ENCODE data around the gene NPAT.

Gene NPAT

DNA sequence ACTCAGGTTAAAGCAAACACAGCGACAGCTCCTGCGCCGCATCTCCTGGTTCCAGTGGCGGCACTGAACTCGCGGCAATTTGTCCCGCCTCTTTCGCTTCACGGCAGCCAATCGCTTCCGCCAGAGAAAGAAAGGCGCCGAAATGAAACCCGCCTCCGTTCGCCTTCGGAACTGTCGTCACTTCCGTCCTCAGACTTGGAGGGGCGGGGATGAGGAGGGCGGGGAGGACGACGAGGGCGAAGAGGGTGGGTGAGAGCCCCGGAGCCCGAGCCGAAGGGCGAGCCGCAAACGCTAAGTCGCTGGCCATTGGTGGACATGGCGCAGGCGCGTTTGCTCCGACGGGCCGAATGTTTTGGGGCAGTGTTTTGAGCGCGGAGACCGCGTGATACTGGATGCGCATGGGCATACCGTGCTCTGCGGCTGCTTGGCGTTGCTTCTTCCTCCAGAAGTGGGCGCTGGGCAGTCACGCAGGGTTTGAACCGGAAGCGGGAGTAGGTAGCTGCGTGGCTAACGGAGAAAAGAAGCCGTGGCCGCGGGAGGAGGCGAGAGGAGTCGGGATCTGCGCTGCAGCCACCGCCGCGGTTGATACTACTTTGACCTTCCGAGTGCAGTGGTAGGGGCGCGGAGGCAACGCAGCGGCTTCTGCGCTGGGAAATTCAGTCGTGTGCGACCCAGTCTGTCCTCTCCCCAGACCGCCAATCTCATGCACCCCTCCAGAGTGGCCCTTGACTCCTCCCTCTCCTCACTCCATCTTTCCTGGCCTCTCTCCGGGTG lies at the start of gene NPAT, which contains the start of gene ATM:
TSS of gene NPAT (minus strand) at position 65 of the 774 bp plus-strand sequence. CDS start 102 bp downstream, outside the sequence.
TSS of gene ATM (plus strand) at position 494 of the 774 bp plus-strand sequence. CDS start 4,558 bp downstream, outside the sequence.
- peak; percentile 95 for DNase-seq

DNA sequence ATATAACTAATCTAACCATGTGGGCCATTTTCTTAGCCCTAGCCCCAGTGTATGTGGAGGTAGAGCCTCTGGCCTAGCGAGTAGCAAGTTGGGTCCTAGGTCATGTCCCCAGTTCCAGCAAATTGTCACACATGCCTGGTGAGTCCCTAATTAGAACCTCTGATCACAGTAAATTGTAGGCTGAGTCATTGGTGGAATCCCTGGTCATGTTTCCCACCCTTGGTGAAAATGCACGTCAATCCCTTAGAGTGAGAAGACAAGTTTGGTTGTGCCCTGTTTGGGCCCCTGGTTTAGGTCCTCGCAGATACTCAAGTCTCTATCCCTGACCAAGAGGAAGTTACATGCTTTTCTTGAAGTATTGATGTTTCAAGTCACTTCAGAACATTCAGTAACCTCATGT lies 47.1 kb upstream of the NPAT start:
- no peak for DNase-seq

DNA sequence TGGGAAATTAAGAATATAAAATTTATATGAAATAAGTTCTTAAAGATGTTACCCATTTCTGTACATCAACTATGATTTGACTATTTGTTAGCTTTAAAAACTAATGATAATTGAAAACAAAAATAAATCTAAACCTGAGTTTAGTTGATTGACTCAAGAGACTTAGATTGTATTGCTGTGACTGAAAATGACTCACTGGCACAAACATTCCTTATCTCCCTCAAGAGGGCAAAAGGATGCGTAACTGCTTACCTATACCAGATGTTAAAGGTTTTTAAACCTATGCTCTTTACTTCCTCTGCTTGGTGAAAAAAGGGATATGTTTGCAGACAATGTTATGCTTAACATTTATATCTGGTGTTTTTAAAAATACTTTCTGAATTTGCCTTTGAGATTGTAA lies 30.7 kb upstream of the NPAT start:
- no peak for DNase-seq

DNA sequence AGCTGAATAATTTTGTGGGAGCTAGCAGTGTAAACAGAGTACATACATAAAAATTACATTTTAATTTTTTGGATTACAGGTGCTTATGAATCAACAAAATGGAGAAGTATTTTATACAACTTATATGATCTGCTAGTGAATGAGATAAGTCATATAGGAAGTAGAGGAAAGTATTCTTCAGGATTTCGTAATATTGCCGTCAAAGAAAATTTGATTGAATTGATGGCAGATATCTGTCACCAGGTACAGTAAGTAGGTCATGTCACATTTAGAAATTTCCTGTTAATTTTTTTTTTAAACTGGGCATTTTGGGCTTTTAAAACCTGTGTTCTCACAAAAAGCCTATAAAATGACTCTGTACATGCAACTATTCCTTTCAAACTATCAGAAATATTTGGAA lies 24.4 kb upstream of the NPAT start:
- no peak for DNase-seq

DNA sequence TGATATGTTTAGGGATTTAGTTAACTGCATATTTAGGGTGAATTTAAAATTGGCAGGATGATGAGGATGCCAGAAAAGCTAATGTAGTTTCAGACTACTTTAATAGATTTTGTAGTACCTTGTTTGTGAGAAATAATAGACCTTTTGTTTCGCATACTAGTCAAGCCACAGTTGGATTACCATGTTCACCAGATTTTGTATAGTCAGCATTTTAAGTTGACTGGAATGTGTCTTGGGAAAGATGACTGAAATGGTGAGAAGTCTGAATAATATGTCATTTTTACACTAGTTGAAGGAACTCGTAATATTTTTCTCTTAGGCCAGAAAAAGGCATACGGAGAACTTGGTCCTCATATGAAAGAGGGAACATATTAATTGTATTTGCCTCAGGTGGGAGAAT lies 23.9 kb upstream of the NPAT start:
- DNase-seq = no peak

DNA sequence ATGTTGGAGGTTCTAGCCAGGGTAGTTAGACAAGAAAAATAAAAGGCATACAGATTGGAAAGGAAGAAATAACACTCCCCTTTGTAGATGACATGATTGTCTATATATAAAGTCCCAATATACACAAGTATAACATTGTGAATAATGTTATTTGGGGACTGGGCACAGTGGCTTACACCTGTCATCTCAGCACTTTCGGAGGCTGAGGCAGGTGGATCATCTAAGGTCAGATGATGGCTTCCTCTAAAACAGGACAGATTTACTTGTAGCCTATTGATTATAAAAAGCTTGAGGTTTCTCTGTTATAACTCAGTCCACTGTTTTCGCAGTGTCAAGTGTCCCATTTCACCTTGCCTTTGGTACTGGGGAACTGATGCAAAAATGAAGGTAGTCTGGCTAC lies 20.0 kb upstream of the NPAT start:
- DNase-seq = no peak

DNA sequence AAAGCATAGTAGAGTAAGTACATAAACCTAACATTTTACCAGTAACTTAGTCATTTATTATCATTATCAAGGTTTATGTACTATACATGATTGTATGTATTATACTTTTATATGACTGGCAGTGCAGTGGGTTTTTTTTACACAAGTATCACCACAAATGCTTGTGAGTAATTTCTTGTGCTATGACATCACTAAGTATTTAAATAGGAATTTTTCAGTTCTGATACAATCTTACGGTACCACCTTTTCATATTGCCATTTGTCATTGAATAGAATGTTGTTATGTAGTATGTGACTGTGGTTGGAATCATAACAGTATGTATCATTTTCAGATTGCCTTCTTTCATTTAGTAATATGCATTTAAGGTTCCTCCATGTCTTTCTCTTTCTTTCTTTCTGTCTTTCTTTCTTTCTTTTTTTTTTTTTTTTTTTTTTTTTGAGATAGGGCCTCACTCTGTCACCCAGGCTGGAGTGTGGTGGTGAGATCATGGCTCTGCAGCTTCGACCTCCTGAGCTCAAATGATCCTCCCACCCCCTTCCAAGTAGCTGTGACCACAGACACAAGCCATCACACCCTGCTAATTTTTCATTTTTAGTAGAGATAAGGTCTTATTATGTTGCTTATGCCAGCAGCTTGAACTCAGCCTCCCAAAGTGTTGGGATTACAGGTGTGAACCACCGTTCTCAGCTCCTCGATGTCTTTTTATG lies 19.0 kb upstream of the NPAT start:
- no peak for DNase-seq

DNA sequence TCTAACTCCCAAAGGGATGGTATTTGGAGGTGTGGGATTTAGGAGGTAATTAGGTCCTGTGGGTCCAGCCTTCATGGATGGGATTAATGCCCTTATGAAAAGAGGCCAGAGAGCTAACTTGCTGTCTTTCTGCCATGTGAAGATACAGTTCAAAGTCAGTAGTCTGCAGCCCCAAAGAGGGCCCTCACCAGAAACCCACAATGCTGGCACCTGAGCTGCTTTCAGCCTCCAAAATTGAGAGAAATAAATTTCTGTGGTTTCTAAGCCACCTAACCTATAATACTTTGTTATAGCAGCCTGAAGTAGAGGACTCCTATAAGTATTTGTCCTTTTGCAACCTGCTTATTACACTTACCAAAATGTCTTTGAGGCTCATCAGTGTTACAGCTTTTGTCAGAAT lies 16.6 kb upstream of the NPAT start:
- DNase-seq = no peak

DNA sequence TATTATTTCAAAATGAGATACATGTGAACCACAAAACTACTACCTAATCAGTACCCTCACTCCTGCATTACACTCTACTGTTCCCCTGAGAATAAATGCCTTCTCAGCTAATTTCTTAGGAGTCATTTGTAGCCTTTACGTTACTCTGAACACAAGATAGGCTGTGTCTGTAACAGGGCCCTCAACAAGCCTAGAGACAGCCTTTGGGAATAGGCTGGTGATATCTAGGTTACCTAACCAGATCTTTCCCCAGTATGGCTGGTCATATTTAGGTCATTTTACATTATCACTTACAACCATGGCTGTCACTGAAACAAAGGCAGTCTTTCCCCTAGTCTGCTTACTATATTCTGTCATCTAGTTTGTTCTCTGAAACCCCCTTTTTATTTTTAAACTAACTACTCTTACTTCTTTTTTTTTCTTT lies 14.6 kb upstream of the NPAT start:
- DNase-seq = no peak

DNA sequence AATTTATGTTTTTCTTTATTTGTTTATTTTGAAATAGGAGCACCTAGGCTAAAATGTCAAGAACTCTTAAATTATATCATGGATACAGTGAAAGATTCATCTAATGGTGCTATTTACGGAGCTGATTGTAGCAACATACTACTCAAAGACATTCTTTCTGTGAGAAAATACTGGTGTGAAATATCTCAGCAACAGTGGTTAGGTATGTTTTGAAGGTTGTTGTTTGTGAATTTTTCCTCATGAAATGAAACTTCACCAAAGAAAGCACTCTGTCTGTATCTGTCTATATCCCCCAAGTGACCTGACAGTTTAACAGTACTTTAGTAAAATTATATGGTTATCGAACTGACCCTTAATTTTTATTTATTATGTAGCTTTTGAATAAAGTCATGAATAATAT lies 13.2 kb upstream of the NPAT start:
- DNase-seq = no peak

DNA sequence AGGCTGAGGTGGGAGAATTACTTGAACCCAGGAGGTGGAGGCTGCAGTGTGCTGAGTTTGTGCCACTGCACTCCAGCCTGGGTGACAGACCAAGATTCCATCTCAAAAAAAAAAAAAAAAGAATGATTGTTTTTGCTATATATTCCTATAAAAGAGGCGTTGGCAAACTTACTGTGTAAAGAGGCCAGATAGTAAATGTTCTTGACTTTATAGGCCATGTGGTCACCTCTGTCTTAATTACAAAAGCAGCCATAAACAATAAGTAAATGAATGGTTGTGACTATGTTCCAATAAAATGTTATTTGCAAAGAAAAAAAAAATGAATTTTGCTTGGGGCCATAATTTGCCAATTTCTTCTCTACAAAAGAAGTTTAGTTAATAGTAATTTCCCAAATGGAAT lies 12.8 kb upstream of the NPAT start:
- no peak for DNase-seq

DNA sequence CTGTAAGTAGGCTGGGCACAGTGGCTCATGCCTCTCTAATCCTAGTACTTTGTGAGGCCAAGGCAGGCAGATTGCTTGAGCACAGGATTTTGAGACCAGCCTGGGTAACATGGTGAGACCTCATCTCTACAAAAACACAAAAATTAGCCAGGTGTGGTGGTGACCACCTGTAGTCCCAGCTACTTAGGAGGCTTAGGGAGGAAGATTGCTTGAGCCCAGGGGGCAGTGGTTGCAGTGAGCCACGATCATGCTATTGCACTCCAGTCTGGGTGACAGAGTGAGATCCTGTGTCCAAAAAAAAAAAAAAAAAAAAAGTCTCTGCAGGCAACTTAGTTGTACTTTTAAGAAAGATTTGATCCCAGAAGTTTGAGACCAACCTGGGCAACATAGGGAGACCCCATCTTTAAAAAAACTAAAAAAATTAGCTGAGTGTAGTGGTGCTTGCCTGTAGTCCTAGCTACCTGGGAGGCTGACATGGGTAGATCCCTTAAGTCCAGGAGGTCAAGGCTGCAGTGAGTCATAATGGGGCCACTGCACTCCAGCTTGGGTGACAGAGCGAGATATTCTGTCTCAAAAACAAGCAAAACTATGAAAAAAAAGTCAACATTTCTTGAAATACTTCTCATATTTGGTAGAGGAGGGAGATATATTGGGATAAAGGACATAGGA lies 11.0 kb upstream of the NPAT start:
- DNase-seq = no peak

DNA sequence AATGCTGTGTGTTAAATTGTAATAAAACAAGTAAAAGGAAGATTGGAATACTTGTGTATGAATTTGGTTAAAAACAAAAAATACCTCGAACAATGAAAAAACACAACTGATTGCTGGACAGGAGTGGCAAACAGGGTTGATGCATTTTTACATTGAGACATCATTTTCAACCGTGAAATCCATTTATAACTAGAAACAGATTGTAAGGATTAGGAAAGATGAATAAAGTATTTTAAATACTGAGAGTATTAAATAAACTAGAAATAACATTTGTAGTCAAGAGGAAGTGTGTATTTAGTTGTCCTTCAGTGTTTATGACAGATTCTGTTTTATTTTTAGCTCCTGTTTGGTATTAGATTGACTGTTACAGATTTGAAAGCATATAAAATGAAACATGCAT lies 5.8 kb upstream of the NPAT start:
- no peak for DNase-seq

DNA sequence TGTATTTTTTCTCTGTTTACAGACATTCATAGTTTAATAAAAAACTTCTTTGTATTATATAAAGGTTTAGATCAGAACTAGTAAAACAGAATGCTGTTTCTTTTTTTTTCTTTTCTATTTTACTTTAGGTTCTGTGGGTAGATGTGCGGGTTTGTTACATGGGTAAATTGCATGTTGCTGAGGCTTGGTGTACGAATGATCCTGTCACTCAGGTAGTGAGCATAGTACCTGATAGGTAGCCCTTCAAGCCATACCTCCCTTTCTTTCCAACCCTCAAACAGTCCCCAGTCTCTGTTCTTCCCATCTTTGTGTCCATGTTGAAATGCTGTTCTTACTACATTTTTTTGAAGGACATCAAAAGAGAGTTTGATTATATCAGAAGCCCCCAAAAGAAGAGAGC lies 3.6 kb upstream of the NPAT start:
- DNase-seq = no peak

DNA sequence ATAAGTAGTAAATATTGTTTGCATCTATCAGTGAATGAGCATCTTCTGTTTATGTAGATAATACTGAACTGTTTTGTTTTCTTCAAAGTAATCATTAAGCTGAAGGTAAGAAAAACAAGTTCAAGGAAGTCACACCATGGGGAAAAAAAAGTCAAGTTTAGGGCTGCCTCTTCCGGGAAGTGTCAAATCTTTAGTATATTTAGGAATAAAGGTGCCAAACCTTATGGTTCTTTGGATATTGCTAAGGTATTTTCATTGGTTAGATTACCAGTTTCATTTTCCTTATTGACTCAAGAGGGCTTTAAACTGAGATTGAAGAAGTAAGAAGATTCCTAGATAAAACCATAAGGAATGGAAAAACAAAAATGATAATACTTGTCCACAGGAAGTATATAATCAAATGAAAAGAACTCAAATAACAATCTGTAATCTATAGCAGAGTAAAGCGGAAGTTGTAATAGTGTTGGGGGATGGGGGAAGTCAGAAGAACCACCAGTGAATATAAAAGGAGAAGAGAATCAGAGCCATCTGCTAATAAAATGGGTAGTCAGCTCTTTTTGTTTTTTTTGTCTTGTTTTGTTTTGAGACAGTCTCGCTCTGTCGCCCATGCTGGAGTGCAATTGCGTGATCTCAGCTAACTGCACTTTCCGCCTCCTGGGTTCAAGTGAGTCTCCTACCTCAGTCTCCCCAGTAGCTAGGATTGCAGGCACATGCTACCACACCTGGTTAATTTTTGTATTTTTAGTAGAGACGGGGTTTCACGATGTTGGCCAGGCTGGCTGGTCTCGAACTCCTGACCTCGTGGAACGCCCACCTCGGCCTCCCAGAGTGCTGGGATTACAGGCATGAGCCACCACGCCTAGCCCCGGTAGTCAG lies 2.7 kb upstream of the NPAT start:
- DNase-seq = no peak

DNA sequence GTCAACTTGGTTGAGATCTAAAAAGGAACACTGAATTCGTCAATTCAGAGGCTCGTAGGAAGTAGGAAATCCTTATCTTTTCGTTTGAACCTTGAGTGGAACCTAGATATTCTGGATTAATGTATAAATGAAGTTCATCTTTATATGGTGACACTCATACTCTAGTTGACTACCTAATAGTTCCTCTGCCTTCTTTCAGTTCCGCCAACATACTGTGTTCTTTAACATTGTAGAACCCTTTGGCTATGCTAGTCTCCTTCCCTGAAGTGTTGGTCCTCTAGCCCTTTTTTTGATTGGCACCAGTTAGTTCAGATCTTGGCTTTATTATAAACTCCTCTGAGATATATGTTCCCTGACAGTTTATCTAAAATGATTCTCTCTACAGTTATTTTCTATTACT lies 1.9 kb upstream of the NPAT start:
- DNase-seq = no peak

DNA sequence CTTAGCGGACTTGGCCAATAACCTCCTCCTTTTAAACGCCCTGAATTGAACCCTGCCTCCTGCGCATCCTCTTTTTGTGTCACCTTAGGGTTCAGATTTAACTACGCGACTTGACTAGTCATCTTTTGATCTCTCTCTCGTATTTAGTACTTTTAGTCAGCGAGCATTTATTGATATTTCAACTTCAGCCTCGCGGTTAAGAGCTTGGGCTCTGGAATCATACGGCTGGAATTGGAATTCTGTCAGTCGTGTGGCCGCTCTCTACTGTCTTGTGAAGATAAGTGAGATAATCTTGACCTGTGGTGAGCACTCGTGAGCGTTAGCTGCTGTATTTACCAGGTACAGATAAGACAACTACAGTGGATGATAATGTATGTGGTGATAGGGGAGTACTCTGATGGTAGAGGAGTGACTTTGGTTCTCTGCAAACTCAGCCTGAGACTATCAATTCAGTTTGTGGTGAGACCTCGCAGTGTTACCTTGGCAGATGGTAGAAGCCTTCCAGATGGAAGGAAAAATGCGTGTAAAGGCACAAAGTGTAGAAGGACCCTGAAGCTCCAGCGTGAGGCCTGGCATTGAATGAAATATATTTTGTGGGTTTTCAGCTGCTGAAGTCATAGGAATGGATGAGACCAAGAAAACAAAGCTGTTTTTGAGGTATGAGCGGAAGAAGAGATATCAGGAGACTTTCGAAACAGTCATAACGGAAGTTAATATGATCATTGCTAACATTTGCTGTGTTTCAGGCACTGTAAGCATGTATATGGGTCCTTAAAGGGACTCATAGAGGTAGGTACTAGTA lies 1.1 kb upstream of the NPAT start:
- DNase-seq = no peak

DNA sequence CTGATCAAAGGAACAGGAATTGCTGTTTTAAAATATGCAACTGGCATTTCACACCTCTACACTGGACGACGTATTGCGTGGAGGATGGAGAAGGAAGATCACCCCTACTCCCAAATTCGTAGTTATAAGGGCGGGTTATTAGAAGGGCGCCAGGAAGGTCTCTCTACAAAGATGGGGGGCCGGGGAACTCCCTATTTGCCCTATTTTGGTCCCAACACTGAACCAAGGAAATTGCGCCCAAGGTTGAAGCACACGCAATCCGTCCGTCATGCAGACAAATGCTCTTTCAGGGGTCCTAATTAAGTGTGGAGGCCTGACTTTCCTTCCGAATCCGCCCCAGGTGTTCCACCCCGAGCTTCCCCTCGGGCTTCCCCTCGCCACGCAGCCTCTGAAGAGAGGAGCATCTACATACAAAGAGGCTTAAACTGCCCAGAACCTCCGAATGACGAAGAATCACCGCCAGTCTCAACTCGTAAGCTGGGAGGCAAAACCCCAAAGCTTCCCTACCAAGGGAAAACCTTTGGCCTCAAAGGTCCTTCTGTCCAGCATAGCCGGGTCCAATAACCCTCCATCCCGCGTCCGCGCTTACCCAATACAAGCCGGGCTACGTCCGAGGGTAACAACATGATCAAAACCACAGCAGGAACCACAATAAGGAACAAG lies 396 bp downstream of the NPAT start:
- DNase-seq = no peak

DNA sequence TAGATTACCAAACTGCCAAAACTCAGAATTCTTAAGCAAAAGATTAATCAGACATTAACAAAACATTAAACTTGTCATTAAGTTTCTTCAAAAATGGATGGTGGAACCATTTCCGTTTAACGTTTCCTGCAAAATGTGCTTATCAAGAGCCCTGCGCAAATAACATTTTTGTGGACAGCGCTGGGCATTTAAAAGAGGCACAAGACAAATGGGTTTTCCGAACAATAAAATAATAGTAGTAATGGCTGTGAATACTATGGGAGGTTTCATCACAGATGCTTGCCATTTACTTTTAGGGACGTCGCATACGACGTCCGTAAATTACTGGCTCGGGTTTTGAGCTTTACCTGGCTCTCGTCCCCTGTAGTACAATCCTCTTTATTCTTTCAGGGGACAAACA lies 1.1 kb downstream of the NPAT start:
- no peak for DNase-seq

DNA sequence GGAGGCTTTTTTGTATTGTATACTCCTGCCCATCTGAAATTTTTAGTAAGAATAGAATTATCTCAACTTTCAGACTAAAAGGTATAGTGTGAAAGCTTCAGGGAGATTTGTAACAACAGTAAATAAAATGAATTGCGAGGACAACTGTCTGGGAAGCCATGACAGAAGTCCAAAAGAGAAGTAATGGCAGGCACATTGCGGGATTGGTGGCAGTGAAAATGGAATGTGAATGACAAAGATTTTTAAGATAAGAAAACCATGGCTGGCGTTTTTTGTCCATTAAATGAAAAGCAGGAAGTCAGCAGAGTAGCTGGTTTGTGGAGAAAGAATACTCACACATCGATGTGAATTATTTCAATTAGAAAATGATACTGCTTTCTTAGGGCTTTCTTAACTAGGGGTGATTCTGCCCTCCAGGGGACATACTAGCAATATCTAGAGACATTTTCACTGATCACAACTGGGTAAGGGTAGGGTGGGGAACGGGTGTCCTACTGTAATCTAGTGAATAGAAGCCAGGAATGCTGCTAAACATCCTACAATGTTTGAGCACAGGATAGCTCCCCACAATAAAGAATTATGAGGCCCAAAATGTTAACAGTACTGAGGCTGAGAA lies 1.6 kb downstream of the NPAT start:
- DNase-seq = no peak
